ENCODE measurements around the gene C10orf53.

Gene C10orf53

DNA sequence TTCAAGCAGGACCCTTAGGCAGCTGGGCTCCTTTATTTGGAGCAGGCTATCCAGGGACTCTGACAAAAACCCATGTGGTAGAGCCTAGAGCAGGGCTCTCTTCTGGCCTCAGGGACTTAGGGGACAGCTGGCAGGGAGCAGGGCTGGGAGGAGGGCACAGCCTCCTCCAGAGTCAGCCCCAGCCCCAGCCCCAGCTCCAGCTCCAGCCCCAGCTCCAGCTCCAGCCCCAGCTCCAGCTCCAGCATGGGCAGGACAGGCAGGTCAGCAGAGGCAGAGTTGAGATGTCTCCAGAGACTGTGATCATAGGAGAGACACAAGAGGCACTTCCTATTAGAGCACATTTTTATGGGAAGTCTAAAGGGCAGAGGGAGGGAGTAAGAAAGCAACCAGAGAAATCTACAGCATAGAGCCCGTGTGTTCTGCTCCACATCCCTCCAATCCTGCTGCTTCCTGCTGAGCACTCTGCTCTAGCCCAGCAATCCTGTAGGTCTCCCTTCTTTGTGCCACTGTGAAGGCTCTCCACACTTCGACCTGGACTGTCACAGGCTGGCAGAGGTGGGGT, 13.3 kb upstream of the C10orf53 start:
- peaks cover 2% of the 10 kb centered on the region for H3K27me3 ChIP-seq (ENCODE audit: insufficient read depth, poor library complexity, severe bottlenecking)
- H3K4me3 ChIP-seq (replicated peaks; ENCODE audit: insufficient read depth, low read length): no peak overlapping the region
- TF ChIP-seq POLR2AphosphoS5 (IDR thresholded peaks at IDR 0.05; ENCODE audit: low read depth) (no peak), GABPA (IDR thresholded peaks at IDR 0.05; ENCODE audit: low read depth) (no peak), SPI1 (IDR thresholded peaks at IDR 0.05; ENCODE audit: borderline replicate concordance, low read depth) (no peak)
- TF ChIP-seq, protein P1, sequence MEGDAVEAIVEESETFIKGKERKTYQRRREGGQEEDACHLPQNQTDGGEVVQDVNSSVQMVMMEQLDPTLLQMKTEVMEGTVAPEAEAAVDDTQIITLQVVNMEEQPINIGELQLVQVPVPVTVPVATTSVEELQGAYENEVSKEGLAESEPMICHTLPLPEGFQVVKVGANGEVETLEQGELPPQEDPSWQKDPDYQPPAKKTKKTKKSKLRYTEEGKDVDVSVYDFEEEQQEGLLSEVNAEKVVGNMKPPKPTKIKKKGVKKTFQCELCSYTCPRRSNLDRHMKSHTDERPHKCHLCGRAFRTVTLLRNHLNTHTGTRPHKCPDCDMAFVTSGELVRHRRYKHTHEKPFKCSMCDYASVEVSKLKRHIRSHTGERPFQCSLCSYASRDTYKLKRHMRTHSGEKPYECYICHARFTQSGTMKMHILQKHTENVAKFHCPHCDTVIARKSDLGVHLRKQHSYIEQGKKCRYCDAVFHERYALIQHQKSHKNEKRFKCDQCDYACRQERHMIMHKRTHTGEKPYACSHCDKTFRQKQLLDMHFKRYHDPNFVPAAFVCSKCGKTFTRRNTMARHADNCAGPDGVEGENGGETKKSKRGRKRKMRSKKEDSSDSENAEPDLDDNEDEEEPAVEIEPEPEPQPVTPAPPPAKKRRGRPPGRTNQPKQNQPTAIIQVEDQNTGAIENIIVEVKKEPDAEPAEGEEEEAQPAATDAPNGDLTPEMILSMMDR (IDR thresholded peaks at IDR 0.05; ENCODE audit: insufficient read depth, low read length): no peak
- TF ChIP-seq, protein P2, sequence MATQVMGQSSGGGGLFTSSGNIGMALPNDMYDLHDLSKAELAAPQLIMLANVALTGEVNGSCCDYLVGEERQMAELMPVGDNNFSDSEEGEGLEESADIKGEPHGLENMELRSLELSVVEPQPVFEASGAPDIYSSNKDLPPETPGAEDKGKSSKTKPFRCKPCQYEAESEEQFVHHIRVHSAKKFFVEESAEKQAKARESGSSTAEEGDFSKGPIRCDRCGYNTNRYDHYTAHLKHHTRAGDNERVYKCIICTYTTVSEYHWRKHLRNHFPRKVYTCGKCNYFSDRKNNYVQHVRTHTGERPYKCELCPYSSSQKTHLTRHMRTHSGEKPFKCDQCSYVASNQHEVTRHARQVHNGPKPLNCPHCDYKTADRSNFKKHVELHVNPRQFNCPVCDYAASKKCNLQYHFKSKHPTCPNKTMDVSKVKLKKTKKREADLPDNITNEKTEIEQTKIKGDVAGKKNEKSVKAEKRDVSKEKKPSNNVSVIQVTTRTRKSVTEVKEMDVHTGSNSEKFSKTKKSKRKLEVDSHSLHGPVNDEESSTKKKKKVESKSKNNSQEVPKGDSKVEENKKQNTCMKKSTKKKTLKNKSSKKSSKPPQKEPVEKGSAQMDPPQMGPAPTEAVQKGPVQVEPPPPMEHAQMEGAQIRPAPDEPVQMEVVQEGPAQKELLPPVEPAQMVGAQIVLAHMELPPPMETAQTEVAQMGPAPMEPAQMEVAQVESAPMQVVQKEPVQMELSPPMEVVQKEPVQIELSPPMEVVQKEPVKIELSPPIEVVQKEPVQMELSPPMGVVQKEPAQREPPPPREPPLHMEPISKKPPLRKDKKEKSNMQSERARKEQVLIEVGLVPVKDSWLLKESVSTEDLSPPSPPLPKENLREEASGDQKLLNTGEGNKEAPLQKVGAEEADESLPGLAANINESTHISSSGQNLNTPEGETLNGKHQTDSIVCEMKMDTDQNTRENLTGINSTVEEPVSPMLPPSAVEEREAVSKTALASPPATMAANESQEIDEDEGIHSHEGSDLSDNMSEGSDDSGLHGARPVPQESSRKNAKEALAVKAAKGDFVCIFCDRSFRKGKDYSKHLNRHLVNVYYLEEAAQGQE (IDR thresholded peaks at IDR 0.05; ENCODE audit: insufficient replicate concordance, low read depth): no peak
- no peak for DNase-seq (ENCODE audit: low read depth in 1 of 2, low spot score in 1 of 2)
- no peak overlapping the region for H3K27ac ChIP-seq (replicated peaks)

DNA sequence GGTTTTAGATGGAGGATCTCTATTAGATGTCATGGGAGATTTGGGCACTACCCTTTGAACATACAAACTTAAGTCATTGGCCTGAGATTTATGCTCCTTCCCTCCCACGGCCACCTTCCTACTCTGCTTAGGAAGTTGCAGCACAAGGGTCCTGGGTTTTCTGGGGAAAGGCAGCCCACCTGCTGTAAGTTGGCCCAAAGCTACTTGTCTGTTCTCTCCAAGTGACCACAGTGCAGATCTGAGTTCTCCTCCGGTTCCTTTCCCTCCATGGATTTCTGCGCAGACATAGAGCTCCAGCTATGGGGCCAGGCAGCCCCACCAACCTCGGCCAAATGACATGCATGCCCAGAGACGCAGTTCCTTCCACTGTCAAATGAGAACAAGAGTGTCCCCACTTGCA, 12.8 kb upstream of the C10orf53 start:
- Histone ChIP-seq H3K27me3 (ENCODE audit: insufficient read depth, poor library complexity, severe bottlenecking) (peaks cover 2% of the 10 kb centered on the region), H3K27ac (replicated peaks) (no peak overlapping the region), H3K4me3 (replicated peaks; ENCODE audit: insufficient read depth, low read length) (no peak overlapping the region)
- no peak for TF ChIP-seq POLR2AphosphoS5 (IDR thresholded peaks at IDR 0.05; ENCODE audit: low read depth)
- no peak for TF ChIP-seq SPI1 (IDR thresholded peaks at IDR 0.05; ENCODE audit: borderline replicate concordance, low read depth)
- TF ChIP-seq, protein P2 (IDR thresholded peaks at IDR 0.05; ENCODE audit: insufficient replicate concordance, low read depth): no peak
- no peak for DNase-seq (ENCODE audit: low read depth in 1 of 2, low spot score in 1 of 2)

DNA sequence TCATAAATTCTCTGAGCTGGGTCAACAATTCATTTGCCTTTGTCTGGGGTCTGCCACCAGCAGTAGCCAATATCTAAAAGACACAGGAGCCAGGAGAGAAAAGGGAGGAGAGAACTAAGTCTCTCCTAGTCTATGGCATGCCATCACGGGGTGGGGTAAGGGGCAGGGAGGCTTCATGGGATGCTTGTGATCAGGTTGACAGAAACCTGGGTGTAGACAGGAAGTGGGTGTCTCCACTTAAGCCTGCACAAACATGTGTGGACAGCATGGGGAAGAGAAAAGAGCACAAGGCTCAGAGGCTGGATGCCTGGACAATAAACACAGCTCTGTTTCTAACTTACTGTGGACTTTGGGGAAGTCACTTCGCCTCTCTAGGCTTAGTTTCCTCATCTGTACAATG, 11.5 kb upstream of the C10orf53 start:
- TF ChIP-seq, protein P2 (IDR thresholded peaks at IDR 0.05; ENCODE audit: insufficient replicate concordance, low read depth): no peak
- no peak for TF ChIP-seq GABPA (IDR thresholded peaks at IDR 0.05; ENCODE audit: low read depth)
- Histone ChIP-seq H3K4me3 (replicated peaks; ENCODE audit: insufficient read depth, low read length) (no peak overlapping the region), H3K27me3 (ENCODE audit: insufficient read depth, poor library complexity, severe bottlenecking) (peaks cover 7% of the 10 kb centered on the region), H3K27ac (replicated peaks) (no peak overlapping the region)
- no peak for DNase-seq (ENCODE audit: low read depth in 1 of 2, low spot score in 1 of 2)

DNA sequence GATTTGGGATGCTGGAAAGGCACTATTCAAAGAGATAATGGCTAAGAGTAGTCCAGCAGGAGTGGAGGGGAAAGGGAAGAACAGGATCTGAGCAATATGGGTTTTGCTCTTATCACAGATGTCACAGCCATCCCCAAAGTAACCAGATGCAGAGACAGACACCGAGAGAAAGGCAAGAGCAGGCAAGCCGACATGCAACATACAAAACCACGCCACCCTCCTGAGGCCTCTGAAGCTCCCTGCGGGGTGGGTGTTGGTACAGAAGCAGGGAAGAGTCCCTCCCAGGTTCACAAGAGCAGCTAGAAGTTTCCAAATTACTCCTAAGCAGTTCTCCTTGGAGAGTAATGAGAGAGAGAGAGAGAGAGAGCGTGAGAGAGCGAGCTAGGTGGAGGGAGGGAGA, 10.8 kb upstream of the C10orf53 start:
- no peak for TF ChIP-seq GABPA (IDR thresholded peaks at IDR 0.05; ENCODE audit: low read depth)
- TF ChIP-seq, protein P1 (IDR thresholded peaks at IDR 0.05; ENCODE audit: insufficient read depth, low read length): no peak
- no peak for TF ChIP-seq POLR2AphosphoS5 (IDR thresholded peaks at IDR 0.05; ENCODE audit: low read depth)
- TF ChIP-seq SPI1 (IDR thresholded peaks at IDR 0.05; ENCODE audit: borderline replicate concordance, low read depth): no peak
- TF ChIP-seq, protein P2 (IDR thresholded peaks at IDR 0.05; ENCODE audit: insufficient replicate concordance, low read depth): no peak
- peaks cover 7% of the 10 kb centered on the region for H3K27me3 ChIP-seq (ENCODE audit: insufficient read depth, poor library complexity, severe bottlenecking)
- no peak overlapping the region for H3K27ac ChIP-seq (replicated peaks)
- no peak overlapping the region for H3K4me3 ChIP-seq (replicated peaks; ENCODE audit: insufficient read depth, low read length)
- no peak for DNase-seq (ENCODE audit: low read depth in 1 of 2, low spot score in 1 of 2)
